Calu3 (cell line): ENCODE results near the gene OR9Q1. TPM values are rescaled to one million over a fixed set of nuclear protein-coding genes. Genes with fewer than 3 reads are reported as not detected.

Source experiments
- BruUV-seq: library from RNA; stranded (reverse); fragments of 400-500 nt; replicated peaks from 2 replicates; lab custom pipeline; 2021; lab: Mats Ljungman, UMichigan
- CTCF ChIA-PET: fragments of 300-600 bp; sonication (Branson Sonifier 250); formaldehyde crosslinking; loops from one replicate; lab custom pipeline; 2022; ENCODE audit warnings: antibody characterized with exemption; lab: Charles Lee
- DNase-seq: peaks from one replicate; pipeline ENCODE4 v3.0.0; 2022
- H3K27ac Mint-ChIP-seq: one replicate; pipeline ENCODE4 v1.8.0; 2022; ENCODE audit warnings: mixed read lengths; ENCODE audit not compliant: unreplicated experiment
- H3K27me3 Mint-ChIP-seq: one replicate; pipeline ENCODE4 v1.8.0; 2022; ENCODE audit warnings: mixed read lengths; ENCODE audit not compliant: unreplicated experiment
- H3K36me3 Mint-ChIP-seq: one replicate; pipeline ENCODE4 v1.8.0; 2022; ENCODE audit warnings: mild to moderate bottlenecking, moderate library complexity, mixed read lengths; ENCODE audit not compliant: insufficient read depth, unreplicated experiment
- H3K4me1 Mint-ChIP-seq: one replicate; pipeline ENCODE4 v1.8.0; 2022; ENCODE audit warnings: mild to moderate bottlenecking, low read depth, mixed read lengths; ENCODE audit not compliant: unreplicated experiment
- H3K4me3 Mint-ChIP-seq: one replicate; pipeline ENCODE4 v1.8.0; 2022; ENCODE audit warnings: mild to moderate bottlenecking, low read depth, moderate library complexity, mixed read lengths; ENCODE audit not compliant: unreplicated experiment
- H3K9me3 Mint-ChIP-seq: one replicate; pipeline ENCODE4 v1.8.0; 2022; ENCODE audit warnings: low read depth, mixed read lengths; ENCODE audit not compliant: unreplicated experiment
- intact Hi-C: fragments of 100-400 bp; cut with micrococcal nuclease; formaldehyde crosslinking; loops from one replicate; pipeline ENCODE4 v1.10.0; 2022; ENCODE audit not compliant: unreplicated experiment
- total RNA-seq: library from RNA; stranded (reverse); gene quantifications from 2 replicates; pipeline ENCODE4 v1.2.3, GENCODE V29; 2022
- TF ChIP-seq, protein P1 (sequence below): fragments of 200-600 bp; IDR thresholded peaks from one replicate; pipeline ENCODE4 v1.8.0; 2022; ENCODE audit warnings: antibody characterized with exemption; ENCODE audit not compliant: unreplicated experiment

The OR9Q1 gene
- total RNA-seq, 1 experiment from 2014 or later, result not detected

DNA sequence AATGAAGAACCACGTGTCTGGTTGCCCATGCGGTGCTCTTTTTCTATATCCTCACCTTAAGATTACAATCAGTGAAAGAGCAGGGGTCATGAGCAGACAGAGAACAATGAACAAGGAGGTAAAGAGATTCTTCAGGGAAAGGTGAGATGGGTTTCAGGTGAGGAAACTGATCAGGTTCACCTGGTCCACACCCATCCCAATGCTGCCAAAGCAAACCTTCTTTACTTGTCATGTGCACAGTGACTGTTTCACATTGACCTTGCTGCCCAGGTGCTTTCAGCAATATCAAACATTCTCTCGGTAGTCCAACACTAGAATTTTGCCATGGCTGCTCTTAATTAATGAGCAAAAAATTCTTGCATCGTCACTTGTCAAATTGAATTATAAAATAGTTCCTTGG is 140.7 kb downstream of the OR9Q1 start:
- no peak overlapping the region for H3K4me3 Mint-ChIP-seq
- no TSS peak for BruUV-seq
- CTCF ChIA-PET, result no interaction called here
- DNase-seq, result no peak
- H3K4me1 Mint-ChIP-seq, result peaks cover 8% of the 10 kb centered on the region
- TF ChIP-seq, protein P1, sequence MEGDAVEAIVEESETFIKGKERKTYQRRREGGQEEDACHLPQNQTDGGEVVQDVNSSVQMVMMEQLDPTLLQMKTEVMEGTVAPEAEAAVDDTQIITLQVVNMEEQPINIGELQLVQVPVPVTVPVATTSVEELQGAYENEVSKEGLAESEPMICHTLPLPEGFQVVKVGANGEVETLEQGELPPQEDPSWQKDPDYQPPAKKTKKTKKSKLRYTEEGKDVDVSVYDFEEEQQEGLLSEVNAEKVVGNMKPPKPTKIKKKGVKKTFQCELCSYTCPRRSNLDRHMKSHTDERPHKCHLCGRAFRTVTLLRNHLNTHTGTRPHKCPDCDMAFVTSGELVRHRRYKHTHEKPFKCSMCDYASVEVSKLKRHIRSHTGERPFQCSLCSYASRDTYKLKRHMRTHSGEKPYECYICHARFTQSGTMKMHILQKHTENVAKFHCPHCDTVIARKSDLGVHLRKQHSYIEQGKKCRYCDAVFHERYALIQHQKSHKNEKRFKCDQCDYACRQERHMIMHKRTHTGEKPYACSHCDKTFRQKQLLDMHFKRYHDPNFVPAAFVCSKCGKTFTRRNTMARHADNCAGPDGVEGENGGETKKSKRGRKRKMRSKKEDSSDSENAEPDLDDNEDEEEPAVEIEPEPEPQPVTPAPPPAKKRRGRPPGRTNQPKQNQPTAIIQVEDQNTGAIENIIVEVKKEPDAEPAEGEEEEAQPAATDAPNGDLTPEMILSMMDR, result no peak
- no peaks in the 10 kb centered on the region for H3K36me3 Mint-ChIP-seq
- H3K9me3 Mint-ChIP-seq, result no peaks in the 10 kb centered on the region
- H3K27ac Mint-ChIP-seq, result no peak overlapping the region
- intact Hi-C loops, result no loop called here
- H3K27me3 Mint-ChIP-seq, result no peaks in the 10 kb centered on the region

DNA sequence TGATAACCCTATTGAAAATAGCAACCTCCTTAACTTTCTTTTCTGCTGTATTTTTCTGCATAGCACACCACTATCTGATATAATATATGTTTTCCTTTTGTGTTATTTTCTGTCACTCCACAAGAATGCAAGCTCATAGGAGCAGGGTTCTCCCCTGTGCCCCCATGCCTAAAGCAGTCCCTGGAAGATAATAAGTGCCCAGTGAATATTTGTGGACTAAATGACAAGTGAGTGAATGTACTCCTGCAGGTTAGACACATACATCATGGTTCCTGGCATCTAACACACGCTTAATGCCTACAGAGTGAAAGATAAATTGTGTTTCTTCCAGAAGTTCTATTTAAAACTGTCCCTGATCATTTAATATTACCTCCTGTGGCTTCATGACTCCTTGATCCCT is 141.3 kb downstream of the OR9Q1 start:
- H3K9me3 Mint-ChIP-seq, result no peaks in the 10 kb centered on the region
- intact Hi-C loops, result no loop called here
- H3K4me3 Mint-ChIP-seq, result no peak overlapping the region
- no peaks in the 10 kb centered on the region for H3K27me3 Mint-ChIP-seq
- DNase-seq, result no peak
- no peaks in the 10 kb centered on the region for H3K36me3 Mint-ChIP-seq
- H3K27ac Mint-ChIP-seq, result no peak overlapping the region
- CTCF ChIA-PET, result no interaction called here
- H3K4me1 Mint-ChIP-seq, result peaks cover 8% of the 10 kb centered on the region
- BruUV-seq, result no TSS peak
- TF ChIP-seq, protein P1, result no peak

DNA sequence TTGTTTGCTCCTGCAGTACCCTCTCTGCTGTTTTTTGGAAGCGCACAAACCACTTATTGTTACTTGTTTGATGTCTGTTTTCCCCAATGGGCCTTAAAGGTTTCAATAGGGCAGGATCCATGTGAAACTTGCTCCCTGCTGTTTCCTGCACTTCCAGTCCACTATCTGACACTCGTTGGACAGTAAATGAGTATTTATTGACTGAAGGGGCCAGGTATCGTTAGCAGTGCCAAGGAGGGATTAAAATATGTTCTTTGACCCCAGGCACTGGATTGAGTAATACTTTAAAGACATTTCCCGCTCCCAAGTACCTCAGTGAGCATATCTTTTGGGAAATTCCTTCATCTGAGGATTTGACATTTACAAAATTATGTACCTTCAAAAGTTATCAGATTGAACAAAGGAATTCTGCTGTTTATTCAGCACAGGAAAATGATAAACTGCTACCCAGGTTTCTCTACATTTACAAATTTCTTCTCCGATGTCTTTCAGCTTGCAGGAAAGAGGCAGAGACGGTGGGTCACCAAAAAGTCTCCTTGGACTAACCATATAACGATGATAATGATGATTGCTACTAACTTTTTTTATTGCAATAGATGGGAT is 141.9 kb downstream of the OR9Q1 start:
- TF ChIP-seq, protein P1, result no peak
- no peak overlapping the region for H3K27ac Mint-ChIP-seq
- CTCF ChIA-PET, result no interaction called here
- H3K4me3 Mint-ChIP-seq, result no peak overlapping the region
- no TSS peak for BruUV-seq
- DNase-seq, result no peak
- no peaks in the 10 kb centered on the region for H3K36me3 Mint-ChIP-seq
- no peaks in the 10 kb centered on the region for H3K27me3 Mint-ChIP-seq
- intact Hi-C loops, result no loop called here
- H3K9me3 Mint-ChIP-seq, result no peaks in the 10 kb centered on the region
- peaks cover 8% of the 10 kb centered on the region for H3K4me1 Mint-ChIP-seq

DNA sequence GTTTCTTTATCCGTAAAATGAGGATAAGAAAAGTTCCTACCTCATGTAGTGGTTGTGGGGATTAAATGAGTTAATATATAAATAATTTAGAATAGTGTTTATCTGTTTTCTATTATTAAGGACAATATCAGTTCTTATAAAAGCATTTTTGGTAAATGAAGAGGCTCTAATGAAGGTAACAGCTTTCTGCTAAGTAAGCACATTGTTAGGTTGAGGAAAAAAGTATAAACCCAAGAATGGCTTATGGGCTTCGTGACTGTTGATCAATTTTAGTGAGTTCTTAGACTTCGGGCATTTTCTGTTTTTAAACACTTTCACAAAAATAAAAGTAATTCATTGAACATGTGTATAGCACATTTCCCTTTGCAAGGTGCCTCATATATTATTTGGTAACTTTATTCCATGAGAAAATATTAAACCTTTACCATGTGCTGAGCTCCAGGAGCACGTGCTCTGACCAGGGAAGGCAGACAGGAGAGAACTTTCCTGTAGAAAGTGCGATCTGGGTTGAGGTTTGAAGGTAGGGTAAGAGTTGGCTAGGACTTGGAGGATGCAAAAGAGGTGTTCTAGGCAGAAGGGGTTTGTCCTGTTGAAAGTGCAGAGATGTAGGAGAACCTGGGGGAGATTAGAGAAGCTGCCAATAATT is 153.9 kb downstream of the OR9Q1 start:
- Mint-ChIP-seq H3K27me3 (no peaks in the 10 kb centered on the region), H3K4me3 (no peak overlapping the region), H3K27ac (no peak overlapping the region), H3K9me3 (peaks cover 4% of the 10 kb centered on the region), H3K4me1 (no peaks in the 10 kb centered on the region), H3K36me3 (no peaks in the 10 kb centered on the region)
- TF ChIP-seq, protein P1, result no peak
- intact Hi-C loops, result no loop called here
- CTCF ChIA-PET, result no interaction called here
- BruUV-seq, result no TSS peak
- no peak for DNase-seq
